ENCODE data around the gene SYT1.

DNA sequence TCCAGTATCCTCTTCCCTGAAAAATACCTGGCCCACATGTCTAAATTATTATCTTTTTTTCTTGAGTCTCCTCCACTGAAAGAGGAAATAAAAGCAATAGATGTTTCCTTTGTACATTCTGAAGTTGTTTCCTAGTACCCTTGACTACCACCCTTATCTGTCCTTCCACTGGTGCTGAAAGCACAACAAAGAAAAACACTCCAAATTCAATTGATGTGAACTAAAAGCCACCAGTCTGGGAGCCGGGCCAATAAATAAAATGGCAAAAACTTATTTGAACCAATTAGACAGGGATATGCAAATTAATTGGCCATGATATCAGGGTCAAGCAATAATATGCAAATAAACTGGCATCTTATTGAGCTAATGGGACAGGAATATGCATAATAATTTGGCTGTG is 495.7 kb downstream of the SYT1 start:
- TF ChIP-seq POLR2A (IDR thresholded peaks at IDR 0.05), result no peak
- TF ChIP-seq CTCF (IDR thresholded peaks at IDR 0.05), result no peak

Measured in uterus (tissue), 2 donors.